Right cardiac atrium (tissue), 5 donors: ENCODE measurements around the gene MAPK4. TPM values are rescaled to one million over a fixed set of nuclear protein-coding genes. Genes with fewer than 3 reads are reported as not detected.

ENCODE experiments used
- ATAC-seq, 2 donors: fragments of 200-7000 bp; cut with Tn5 transposase; one replicate each; pipeline versions ENCODE4 v1.8.0 to v1.9.1; 2020; ENCODE audit warnings: moderate library complexity in 2 of 2, mild to moderate bottlenecking in 1 of 2
- DNase-seq, 3 donors: peaks; one replicate each; pipeline ENCODE4 v3.0.0-alpha.2; 2020
- H3K27ac ChIP-seq: one replicate; pipeline ENCODE4 v1.5.1; 2013; ENCODE audit warnings: mild to moderate bottlenecking, low read length, control low read depth, moderate library complexity
- H3K27me3 ChIP-seq: one replicate; pipeline ENCODE4 v1.6.1; 2013; ENCODE audit not compliant: control insufficient read depth, insufficient read depth
- H3K4me1 ChIP-seq: one replicate; pipeline ENCODE4 v1.6.1; 2013; ENCODE audit warnings: low read length; ENCODE audit not compliant: control insufficient read depth, insufficient read depth
- H3K4me3 ChIP-seq: one replicate; pipeline ENCODE4 v1.5.1; 2013; ENCODE audit warnings: low read length, control low read depth
- H3K9me3 ChIP-seq: one replicate; pipeline ENCODE4 v1.6.1; 2013; ENCODE audit warnings: low read length; ENCODE audit not compliant: control insufficient read depth
- WGBS: extraction: QIAGEN DNeasy Blood & Tissue Kit; methylation state at CpG from one replicate; pipeline ENCODE4 v1.1.7; 2013; 5-methylcytosine and 5-hydroxymethylcytosine counted together
- intact Hi-C, 4 donors: fragments of 100-400 bp; cut with DNase I; formaldehyde crosslinking; loops; one replicate each; pipeline versions ENCODE4 v1.11.0 to v1.14.0; 2022 to 2023
- polyA plus RNA-seq: library from polyadenylated mRNA; stranded (reverse); fragments of 200-250 nt; gene quantifications from one replicate; pipeline ENCODE4 v1.2.3, GENCODE V29; 2013
- total RNA-seq, 4 donors: library from RNA; stranded (reverse); fragmentation: NEBNext Ultra II Directional; extraction: Animal tissue kit (Norgen Biotek cat#: 25700); gene quantifications; one replicate each; pipeline ENCODE4 v1.2.1, GENCODE V29; 2021
- donor health status: healthy with polysubstance abuse.
- donor health status: DM: no; HTN: yes; CAD: no.
- donor health status: DM: no; HTN: no; CAD: no.
- donor health status: DM: no; HTN: yes; CAD: no; lungs with severe emphysema.
- donor health status: DM: yes; HTN: yes; CAD: no.

MAPK4 gene
- total and polyA plus RNA-seq, 5 donors = 15.5 to 73.9 (median 29.1) TPM

DNA sequence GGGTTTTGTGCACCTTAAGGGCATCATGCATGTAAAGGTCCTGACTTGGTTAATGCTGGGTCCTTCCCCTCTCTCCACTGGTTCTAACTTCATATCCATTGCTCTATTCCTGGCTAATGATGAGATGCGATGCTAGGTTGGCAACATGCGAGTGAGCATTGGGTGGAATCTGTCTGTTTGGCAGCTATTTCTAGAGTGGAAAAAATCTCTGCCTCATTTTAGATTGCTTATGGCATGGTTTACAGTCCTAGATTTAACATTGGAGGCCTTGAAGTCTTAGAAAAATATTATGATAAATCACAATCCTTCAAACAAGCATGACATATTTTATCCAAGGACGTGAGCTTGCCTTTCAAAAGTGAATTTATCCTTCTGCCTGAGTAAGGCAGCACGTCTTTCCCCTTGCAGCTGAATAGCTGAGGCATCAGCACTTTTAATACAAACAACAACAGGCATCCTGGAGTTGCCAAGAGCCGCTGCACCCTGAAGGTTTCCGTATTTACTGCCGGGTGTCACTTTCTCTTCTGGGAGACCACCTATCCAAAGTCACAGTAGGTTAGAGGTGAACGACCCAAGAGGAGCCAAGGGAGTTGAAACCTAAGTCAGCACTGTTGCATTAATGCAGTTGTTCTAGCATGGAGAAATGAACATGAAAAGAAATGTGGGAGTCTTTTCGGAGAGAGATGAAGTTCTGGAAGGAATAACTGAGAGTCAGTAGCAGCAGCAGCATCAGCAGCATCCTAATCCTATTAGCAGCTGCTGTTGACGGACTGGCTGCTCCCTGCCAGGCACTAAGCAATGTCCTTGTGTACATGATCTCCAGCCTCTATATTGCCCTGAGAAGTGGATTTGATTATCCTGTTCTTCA lies 78.4 kb downstream of the MAPK4 start:
- H3K27me3 ChIP-seq = no peaks in the 10 kb centered on the region
- 53% methylated on average over 10 of the region's 10 CpGs for WGBS
- peak overlapping the region; percentile 53 for H3K27ac ChIP-seq
- no peak overlapping the region for H3K4me3 ChIP-seq
- DNase-seq (no peak), ATAC-seq (peak in 1 of 2 donors; percentile 15)
- intact Hi-C loops = no loop called here
- H3K9me3 ChIP-seq = no peaks in the 10 kb centered on the region
- H3K4me1 ChIP-seq = peaks cover 2% of the 10 kb centered on the region

- DNase-seq (no peak), ATAC-seq (peak in 1 of 2 donors; percentile 31)
- H3K9me3 ChIP-seq = no peaks in the 10 kb centered on the region
- peaks cover 2% of the 10 kb centered on the region for H3K4me1 ChIP-seq
- H3K27me3 ChIP-seq = no peaks in the 10 kb centered on the region
- 92% methylated on average over 1 of the region's 1 CpG for WGBS
- no peak overlapping the region for H3K4me3 ChIP-seq
- peak overlapping the region; percentile 2 for H3K27ac ChIP-seq
- intact Hi-C loops = no loop called here
Measured at GRCh38 chr18:50638884-50639420, 79.1 kb downstream of the MAPK4 start.

GRCh38 chr18:50639711-50640110 lies 79.8 kb downstream of the MAPK4 start:
- Histone ChIP-seq H3K9me3 (no peaks in the 10 kb centered on the region), H3K4me1 (peaks cover 2% of the 10 kb centered on the region), H3K27ac (no peak overlapping the region), H3K4me3 (no peak overlapping the region), H3K27me3 (no peaks in the 10 kb centered on the region)
- intact Hi-C loops = no loop called here
- DNase-seq (no peak), ATAC-seq (no peak)
- 74% methylated on average over 4 of the region's 4 CpGs for WGBS

GRCh38 chr18:50642439-50642838 lies 82.6 kb downstream of the MAPK4 start:
- H3K27me3 ChIP-seq = no peaks in the 10 kb centered on the region
- no peak for ATAC-seq
- no peak overlapping the region for H3K4me3 ChIP-seq
- intact Hi-C loops = no loop called here
- DNase-seq = no peak
- no peak overlapping the region for H3K27ac ChIP-seq
- no peaks in the 10 kb centered on the region for H3K4me1 ChIP-seq
- no peaks in the 10 kb centered on the region for H3K9me3 ChIP-seq
- 84% methylated on average over 2 of the region's 2 CpGs for WGBS

DNA sequence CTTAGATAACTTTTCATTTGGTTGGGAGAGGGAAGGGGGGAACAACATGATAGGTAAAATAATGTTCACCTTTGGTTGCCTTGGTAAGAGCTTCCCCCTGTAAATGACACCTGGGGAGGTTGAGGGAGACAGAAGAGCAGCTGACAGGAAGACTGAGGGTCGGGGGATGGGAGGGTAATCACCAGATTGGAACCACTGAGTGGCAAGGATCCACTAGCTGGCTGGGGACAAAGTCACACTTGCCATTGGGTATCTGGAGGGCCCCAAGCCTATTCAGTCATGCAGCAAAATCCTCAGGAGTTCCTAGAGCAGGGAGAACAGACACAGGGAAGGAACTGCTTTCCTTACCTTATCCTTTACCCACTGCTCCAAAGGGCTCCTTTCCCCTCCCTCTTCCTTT lies 84.3 kb downstream of the MAPK4 start:
- WGBS = 72% methylated on average over 1 of the region's 1 CpG
- intact Hi-C loops = no loop called here
- ATAC-seq (no peak), DNase-seq (no peak)
- Histone ChIP-seq H3K9me3 (no peaks in the 10 kb centered on the region), H3K4me1 (no peaks in the 10 kb centered on the region), H3K4me3 (no peak overlapping the region), H3K27me3 (no peaks in the 10 kb centered on the region), H3K27ac (no peak overlapping the region)

DNA sequence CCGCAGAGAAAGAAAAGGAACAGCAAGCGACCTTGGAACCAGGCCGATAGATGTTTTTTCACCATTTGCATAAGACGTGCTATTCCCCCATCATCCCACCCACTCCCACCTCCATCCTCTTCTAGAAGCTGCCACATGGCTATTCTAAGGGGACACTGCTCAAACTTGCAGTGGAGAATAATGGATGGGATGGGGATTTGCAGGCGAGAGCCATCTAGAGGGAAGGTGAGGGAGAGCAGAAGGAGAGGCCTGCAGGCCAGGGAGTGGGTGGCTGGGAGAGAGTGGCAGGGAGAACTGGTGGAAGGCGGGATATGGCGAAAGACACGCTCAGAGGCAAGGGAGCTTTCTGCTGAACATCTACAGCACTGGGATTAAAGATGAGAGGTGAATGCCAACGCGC lies 84.9 kb downstream of the MAPK4 start:
- peak in 1 of 2 donors; percentile 41 for ATAC-seq
- Histone ChIP-seq H3K4me1 (peaks cover 4% of the 10 kb centered on the region), H3K27me3 (no peaks in the 10 kb centered on the region), H3K4me3 (no peak overlapping the region), H3K27ac (no peak overlapping the region), H3K9me3 (no peaks in the 10 kb centered on the region)
- intact Hi-C loops = no loop called here
- DNase-seq = no peak
- WGBS = 64% methylated on average over 10 of the region's 10 CpGs

DNA sequence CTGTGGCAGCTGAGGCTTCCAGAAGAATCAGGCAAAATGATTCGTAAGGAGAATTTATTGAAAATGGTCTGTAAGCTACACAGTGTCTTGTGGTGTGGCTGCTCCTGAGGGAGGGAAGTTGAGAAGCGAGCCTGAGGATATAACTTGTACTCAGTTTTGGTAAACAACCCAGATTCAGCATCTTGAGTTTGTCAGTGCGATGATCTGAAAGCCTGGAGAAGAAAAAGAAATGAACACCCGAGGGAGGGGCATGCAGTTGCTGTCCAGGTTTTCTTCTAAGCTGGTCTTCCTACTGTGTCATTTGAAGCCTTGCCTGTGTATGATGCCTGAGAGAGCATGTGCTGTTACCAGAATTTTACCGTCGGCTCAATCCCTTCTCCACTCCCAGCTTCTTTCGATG lies 87.3 kb downstream of the MAPK4 start:
- H3K27me3 ChIP-seq = no peaks in the 10 kb centered on the region
- DNase-seq = no peak
- H3K4me3 ChIP-seq = no peak overlapping the region
- no peak for ATAC-seq
- peaks cover 11% of the 10 kb centered on the region for H3K4me1 ChIP-seq
- H3K27ac ChIP-seq = peak overlapping the region; percentile 14
- H3K9me3 ChIP-seq = no peaks in the 10 kb centered on the region
- intact Hi-C loops = no loop called here
- 76% methylated on average over 7 of the region's 7 CpGs for WGBS

GRCh38 chr18:50647792-50648191 lies 87.9 kb downstream of the MAPK4 start:
- DNase-seq = no peak
- intact Hi-C loops = no loop called here
- Histone ChIP-seq H3K27ac (peak overlapping the region; percentile 14), H3K9me3 (no peaks in the 10 kb centered on the region), H3K27me3 (no peaks in the 10 kb centered on the region), H3K4me1 (peaks cover 11% of the 10 kb centered on the region), H3K4me3 (no peak overlapping the region)
- ATAC-seq = no peak

GRCh38 chr18:50649821-50650220 lies 89.9 kb downstream of the MAPK4 start:
- H3K9me3 ChIP-seq = no peaks in the 10 kb centered on the region
- intact Hi-C loops = no loop called here
- no peaks in the 10 kb centered on the region for H3K27me3 ChIP-seq
- WGBS = 46% methylated on average over 4 of the region's 4 CpGs
- no peak overlapping the region for H3K4me3 ChIP-seq
- peak; percentile 81 to 91 (median 89) for DNase-seq
- H3K27ac ChIP-seq = peak overlapping the region; percentile 97
- H3K4me1 ChIP-seq = peaks cover 14% of the 10 kb centered on the region
- peak; percentile 85 to 86 for ATAC-seq

GRCh38 chr18:50651334-50651733 lies 91.4 kb downstream of the MAPK4 start:
- H3K4me3 ChIP-seq = no peak overlapping the region
- 68% methylated on average over 7 of the region's 7 CpGs for WGBS
- ATAC-seq = no peak
- no peak for DNase-seq
- peaks cover 14% of the 10 kb centered on the region for H3K4me1 ChIP-seq
- no peaks in the 10 kb centered on the region for H3K27me3 ChIP-seq
- peak overlapping the region; percentile 60 for H3K27ac ChIP-seq
- intact Hi-C loops = no loop called here
- no peaks in the 10 kb centered on the region for H3K9me3 ChIP-seq

DNA sequence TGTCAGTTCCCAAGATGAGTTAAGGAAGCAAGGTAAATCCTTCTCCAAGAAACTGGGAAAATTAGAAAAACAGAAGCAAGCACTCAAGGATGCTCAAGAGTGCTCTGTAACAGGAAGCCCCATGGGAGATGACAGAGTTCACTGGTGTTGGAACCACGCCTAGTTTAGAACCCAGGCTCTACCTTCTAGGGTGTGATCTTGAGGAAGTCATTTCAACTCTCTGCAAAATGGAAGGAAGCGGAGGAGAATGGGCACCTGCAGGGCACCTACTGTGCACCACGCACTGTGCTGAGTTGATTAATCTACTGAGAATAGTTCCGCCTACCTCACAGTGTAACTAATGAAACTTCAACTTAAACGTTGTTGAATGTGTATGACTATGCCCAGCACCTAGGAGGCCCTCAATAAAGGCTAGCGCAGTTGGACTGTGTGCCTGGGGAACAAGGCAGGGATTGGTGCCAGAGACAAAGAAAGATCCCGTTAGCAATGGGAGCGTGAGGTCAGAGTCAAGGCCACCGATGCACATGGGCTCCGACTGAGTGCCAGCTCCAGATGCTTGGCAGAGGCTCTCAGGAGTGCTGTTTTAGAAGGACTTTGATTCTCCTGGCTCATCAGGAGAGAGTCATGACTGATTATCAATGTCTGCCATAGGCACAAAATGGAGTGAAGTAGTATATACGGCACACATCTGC lies 93.7 kb downstream of the MAPK4 start:
- DNase-seq (peak; percentile 46 to 78 (median 71)), ATAC-seq (peak; percentile 34 to 57)
- no peak overlapping the region for H3K4me3 ChIP-seq
- WGBS = 75% methylated on average over 11 of the region's 11 CpGs
- H3K27ac ChIP-seq = peak overlapping the region; percentile 94
- intact Hi-C loops = no loop called here
- no peaks in the 10 kb centered on the region for H3K27me3 ChIP-seq
- no peaks in the 10 kb centered on the region for H3K9me3 ChIP-seq
- peaks cover 16% of the 10 kb centered on the region for H3K4me1 ChIP-seq
